ENCODE data around the gene TPCN2.

DNA sequence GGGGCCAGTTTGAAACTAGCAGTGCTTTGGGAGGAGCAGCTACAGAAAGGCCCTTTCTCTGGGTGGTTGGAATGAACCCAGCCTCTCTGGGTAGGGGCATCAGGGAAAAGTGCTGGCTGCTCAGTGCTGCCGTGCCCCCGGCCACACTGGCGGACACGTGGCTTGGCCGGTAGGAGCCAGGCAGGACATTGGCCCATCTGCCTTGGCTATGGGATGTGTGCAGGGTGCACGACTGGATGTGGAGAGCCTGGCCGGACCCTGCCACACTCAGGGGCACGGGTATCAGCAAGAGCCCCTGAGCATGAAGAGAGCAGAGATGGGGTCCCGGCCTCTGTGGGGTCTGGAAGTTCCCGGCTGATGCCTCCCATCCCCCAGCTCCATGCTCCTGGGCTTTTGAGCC is 46.6 kb downstream of the TPCN2 start:
- no peak for TF ChIP-seq CREB1 (IDR thresholded peaks at IDR 0.05)
- TF ChIP-seq, protein P1, sequence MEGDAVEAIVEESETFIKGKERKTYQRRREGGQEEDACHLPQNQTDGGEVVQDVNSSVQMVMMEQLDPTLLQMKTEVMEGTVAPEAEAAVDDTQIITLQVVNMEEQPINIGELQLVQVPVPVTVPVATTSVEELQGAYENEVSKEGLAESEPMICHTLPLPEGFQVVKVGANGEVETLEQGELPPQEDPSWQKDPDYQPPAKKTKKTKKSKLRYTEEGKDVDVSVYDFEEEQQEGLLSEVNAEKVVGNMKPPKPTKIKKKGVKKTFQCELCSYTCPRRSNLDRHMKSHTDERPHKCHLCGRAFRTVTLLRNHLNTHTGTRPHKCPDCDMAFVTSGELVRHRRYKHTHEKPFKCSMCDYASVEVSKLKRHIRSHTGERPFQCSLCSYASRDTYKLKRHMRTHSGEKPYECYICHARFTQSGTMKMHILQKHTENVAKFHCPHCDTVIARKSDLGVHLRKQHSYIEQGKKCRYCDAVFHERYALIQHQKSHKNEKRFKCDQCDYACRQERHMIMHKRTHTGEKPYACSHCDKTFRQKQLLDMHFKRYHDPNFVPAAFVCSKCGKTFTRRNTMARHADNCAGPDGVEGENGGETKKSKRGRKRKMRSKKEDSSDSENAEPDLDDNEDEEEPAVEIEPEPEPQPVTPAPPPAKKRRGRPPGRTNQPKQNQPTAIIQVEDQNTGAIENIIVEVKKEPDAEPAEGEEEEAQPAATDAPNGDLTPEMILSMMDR (IDR thresholded peaks at IDR 0.05; ENCODE audit: control extremely low read depth in 1 of 3, insufficient read depth in 1 of 3, low read depth in 1 of 3, low read length in 3 of 3): no peak
